Peyer's patch (tissue), 4 donors: ENCODE measurements around the gene TPP2. TPM values are rescaled to one million over a fixed set of nuclear protein-coding genes. Genes with fewer than 3 reads are reported as not detected.

Experiments
- DNase-seq, 3 donors: peaks; one replicate each; pipeline ENCODE4 v3.0.0-alpha.2; 2017 to 2019
- H3K27ac ChIP-seq, 4 donors: fragments of 200-600 bp; sonication (generic); one replicate each; pipeline ENCODE4 v1.5.1; 2016 to 2019
- H3K27me3 ChIP-seq, 2 donors: fragments of 200-600 bp; sonication (generic); one replicate each; pipeline ENCODE4 v1.5.1; 2019
- H3K36me3 ChIP-seq, 3 donors: fragments of 200-600 bp; sonication (generic); one replicate each; pipeline ENCODE4 v1.5.1; 2016 to 2019
- H3K4me1 ChIP-seq, 4 donors: fragments of 200-600 bp; sonication (generic); one replicate each; pipeline ENCODE4 v1.5.1; 2016 to 2019
- H3K4me3 ChIP-seq, 4 donors: fragments of 200-600 bp; sonication (generic); 1 replicate in 3 of 4; 2 replicates in 1 of 4; pipeline ENCODE4 v1.5.1; 2016 to 2019; ENCODE audit warnings: mild to moderate bottlenecking in 1 of 4
- H3K9me3 ChIP-seq, 4 donors: fragments of 200-600 bp; sonication (generic); one replicate each; pipeline ENCODE4 v1.5.1; 2016 to 2019; ENCODE audit warnings: mild to moderate bottlenecking in 1 of 4
- CTCF ChIP-seq, 6 experiments: fragments of 450-650 bp in 4 of 6; fragments of 200-600 bp in 2 of 6; sonication (generic) in 1 of 6; IDR thresholded peaks; one replicate each; pipeline ENCODE4 v1.5.1; 2017 to 2019; ENCODE audit warnings: antibody characterized with exemption in 6 of 6, mild to moderate bottlenecking in 3 of 6, moderate library complexity in 1 of 6
- POLR2A ChIP-seq, 2 donors: fragments of 450-650 bp; IDR thresholded peaks; one replicate each; pipeline ENCODE4 v1.5.1; 2017; ENCODE audit warnings: antibody characterized with exemption in 2 of 2, mild to moderate bottlenecking in 2 of 2, moderate library complexity in 2 of 2
- total RNA-seq, 4 donors: library from RNA; depleted of rRNA; stranded (reverse); fragments of >200 nt; gene quantifications; one replicate each; pipeline ENCODE4 v1.1.0, GENCODE V29; 2016

The TPP2 gene
- total RNA-seq, 4 donors from 2014 or later = 20.0 to 52.0 (median 28.6) TPM

- Histone ChIP-seq H3K4me3 (no peak overlapping the region), H3K27me3 (no peaks in the 10 kb centered on the region), H3K4me1 (no peaks in the 10 kb centered on the region), H3K36me3 (peaks cover 0 to 25% (median 4%) of the 10 kb centered on the region in 3 donors), H3K27ac (no peak overlapping the region), H3K9me3 (no peaks in the 10 kb centered on the region)
- DNase-seq = no peak
- TF ChIP-seq CTCF (IDR thresholded peaks at IDR 0.05) (no peak), POLR2A (IDR thresholded peaks at IDR 0.05) (no peak)
These were observed 61.9 kb downstream of the TPP2 start for GRCh38 chr13:102658660-102659059.

- no peaks in the 10 kb centered on the region for H3K9me3 ChIP-seq
- H3K4me1 ChIP-seq = no peaks in the 10 kb centered on the region
- no peak overlapping the region for H3K4me3 ChIP-seq
- no peak for TF ChIP-seq CTCF (IDR thresholded peaks at IDR 0.05)
- TF ChIP-seq POLR2A (IDR thresholded peaks at IDR 0.05) = no peak
- H3K27ac ChIP-seq = no peak overlapping the region
- H3K27me3 ChIP-seq = no peaks in the 10 kb centered on the region
- DNase-seq = no peak
- peaks cover 0 to 23% (median 4%) of the 10 kb centered on the region in 3 donors for H3K36me3 ChIP-seq
These were observed 62.5 kb downstream of the TPP2 start for GRCh38 chr13:102659168-102659713.

GRCh38 chr13:102667023-102667422 lies 70.2 kb downstream of the TPP2 start:
- no peak for TF ChIP-seq CTCF (IDR thresholded peaks at IDR 0.05)
- TF ChIP-seq POLR2A (IDR thresholded peaks at IDR 0.05) = no peak
- no peak overlapping the region for H3K27ac ChIP-seq
- H3K36me3 ChIP-seq = peaks cover 0 to 57% (median 3%) of the 10 kb centered on the region in 3 donors
- DNase-seq = no peak
- peaks cover 0 to 7% (median 0%) of the 10 kb centered on the region in 4 donors for H3K9me3 ChIP-seq
- no peaks in the 10 kb centered on the region for H3K27me3 ChIP-seq
- H3K4me3 ChIP-seq = no peak overlapping the region
- H3K4me1 ChIP-seq = no peaks in the 10 kb centered on the region

GRCh38 chr13:102667911-102668310 lies 71.1 kb downstream of the TPP2 start:
- Histone ChIP-seq H3K9me3 (peaks cover 0 to 7% (median 0%) of the 10 kb centered on the region in 4 donors), H3K4me3 (no peak overlapping the region), H3K4me1 (no peaks in the 10 kb centered on the region), H3K27ac (no peak overlapping the region), H3K27me3 (no peaks in the 10 kb centered on the region), H3K36me3 (peaks cover 0 to 63% (median 3%) of the 10 kb centered on the region in 3 donors)
- no peak for DNase-seq
- TF ChIP-seq CTCF (IDR thresholded peaks at IDR 0.05) = no peak
- no peak for TF ChIP-seq POLR2A (IDR thresholded peaks at IDR 0.05)

- no peak for DNase-seq
- TF ChIP-seq POLR2A (IDR thresholded peaks at IDR 0.05) = no peak
- no peak for TF ChIP-seq CTCF (IDR thresholded peaks at IDR 0.05)
- H3K9me3 ChIP-seq = peaks cover 0 to 7% (median 0%) of the 10 kb centered on the region in 4 donors
- H3K27ac ChIP-seq = no peak overlapping the region
- H3K36me3 ChIP-seq = peaks cover 0 to 79% (median 3%) of the 10 kb centered on the region in 3 donors
- H3K27me3 ChIP-seq = no peaks in the 10 kb centered on the region
- no peaks in the 10 kb centered on the region for H3K4me1 ChIP-seq
- H3K4me3 ChIP-seq = no peak overlapping the region
These were observed 73.3 kb downstream of the TPP2 start for GRCh38 chr13:102670130-102670529.
